Esophagus squamous epithelium (tissue), 4 donors: ENCODE measurements around the gene WDR91.

ENCODE experiments used
- CTCF ChIP-seq, 6 experiments: fragments of 450-650 bp in 4 of 6; fragments of 200-600 bp in 2 of 6; sonication (generic) in 2 of 6; IDR thresholded peaks; one replicate each; pipeline ENCODE4 v1.5.1; 2016 to 2019; ENCODE audit warnings: antibody characterized with exemption in 6 of 6, mild to moderate bottlenecking in 4 of 6, moderate library complexity in 4 of 6
- POLR2A ChIP-seq, 4 donors: fragments of 450-650 bp; IDR thresholded peaks; one replicate each; pipeline ENCODE4 v1.6.1; 2017; ENCODE audit warnings: antibody characterized with exemption in 4 of 4, mild to moderate bottlenecking in 4 of 4, moderate library complexity in 3 of 4

- TF ChIP-seq CTCF (IDR thresholded peaks at IDR 0.05) (no peak), POLR2A (IDR thresholded peaks at IDR 0.05) (no peak)
Measured at GRCh38 chr7:135165862-135166261, 45.5 kb downstream of the WDR91 start.
